GM12878 (cell line): ENCODE data around the gene IL1RAPL1. TPM values are rescaled to one million over a fixed set of nuclear protein-coding genes. Genes with fewer than 3 reads are reported as not detected.

Source experiments
- ASH2L ChIP-seq: fragments of 300-600, 200-600 bp; sonication (generic); IDR thresholded peaks from 2 replicates; pipeline ENCODE4 v1.6.1; 2017; ENCODE audit warnings: low read depth, mild to moderate bottlenecking, borderline replicate concordance
- CEBPB ChIP-seq, 2 experiments: fragments of 150-350 bp in 1 of 2; IDR thresholded peaks; 2 replicates each; pipeline ENCODE4 v1.6.1; 2012 to 2014; ENCODE audit warnings: low read depth in 2 of 2, low read length in 2 of 2, borderline replicate concordance in 1 of 2, inconsistent platforms in 1 of 2
- CREB1 ChIP-seq: IDR thresholded peaks from 2 replicates; pipeline ENCODE4 v1.6.1; 2012; ENCODE audit warnings: low read depth, mild to moderate bottlenecking, inconsistent platforms
- GABPA ChIP-seq: IDR thresholded peaks from 2 replicates; pipeline ENCODE4 v1.6.1; 2014; ENCODE audit warnings: antibody characterized with exemption, low read depth, mild to moderate bottlenecking, inconsistent platforms
- KAT2A ChIP-seq: conservative IDR thresholded peaks from 2 replicates; pipeline ENCODE4 v1.6.1; 2011; ENCODE audit warnings: low read depth, low read length; ENCODE audit not compliant: control insufficient read depth
- MTA2 ChIP-seq: fragments of 450-650 bp; IDR thresholded peaks from 2 replicates; pipeline ENCODE4 v1.6.1; 2016; ENCODE audit warnings: low read depth, mild to moderate bottlenecking, moderate library complexity
- MTA3 ChIP-seq: IDR thresholded peaks from 2 replicates; pipeline ENCODE4 v1.6.1; 2012; ENCODE audit warnings: low read length, inconsistent platforms, borderline replicate concordance
- YBX1 ChIP-seq: fragments of 450-650 bp; IDR thresholded peaks from 2 replicates; pipeline ENCODE4 v1.6.1; 2016; ENCODE audit warnings: antibody characterized with exemption
- polyA plus RNA-seq, 11 experiments: library from polyadenylated mRNA; depleted of rRNA in 4 of 11; unstranded in 6 of 11; stranded (reverse) in 5 of 11; fragments of >200 nt; fragmentation: Nextera tagmentation in 4 of 11; fragmentation: Illumina TruSeq in 1 of 11; extraction: Ambion mirVana in 4 of 11; extraction: Trizol in 1 of 11; gene quantifications; 1 replicate in 1 of 11; 2 replicates in 10 of 11; pipeline versions ENCODE4 v1.2.1 to v1.2.3, GENCODE V29; 2011 to 2016; ENCODE audit warnings: inconsistent platforms in 2 of 11, missing spikeins in 2 of 11, low read depth in 1 of 11
- total RNA-seq, 4 experiments: library from RNA; depleted of rRNA in 3 of 4; stranded (reverse); fragments of >200 nt in 3 of 4; fragmentation: Illumina TruSeq in 1 of 4; extraction: Trizol in 1 of 4; gene quantifications; 2 replicates each; pipeline versions ENCODE4 v1.2.1 to v1.2.3, GENCODE V29; 2013 to 2021
- TF ChIP-seq, protein P1 (sequence below): fragments of 450-650 bp; formaldehyde crosslinking; IDR thresholded peaks from 2 replicates; pipeline ENCODE4 v1.4.0; 2022; ENCODE audit warnings: mild to moderate bottlenecking, moderate library complexity
- TF ChIP-seq, protein P2 (sequence below): fragments of 450-650 bp; IDR thresholded peaks from 2 replicates; pipeline ENCODE4 v1.6.1; 2014; ENCODE audit warnings: mild to moderate bottlenecking

IL1RAPL1 gene
- total and polyA plus RNA-seq, 10 of the 15 experiments (the other 5 are each of a cell fraction or from before 2014, with no cell fraction given): not detected

DNA sequence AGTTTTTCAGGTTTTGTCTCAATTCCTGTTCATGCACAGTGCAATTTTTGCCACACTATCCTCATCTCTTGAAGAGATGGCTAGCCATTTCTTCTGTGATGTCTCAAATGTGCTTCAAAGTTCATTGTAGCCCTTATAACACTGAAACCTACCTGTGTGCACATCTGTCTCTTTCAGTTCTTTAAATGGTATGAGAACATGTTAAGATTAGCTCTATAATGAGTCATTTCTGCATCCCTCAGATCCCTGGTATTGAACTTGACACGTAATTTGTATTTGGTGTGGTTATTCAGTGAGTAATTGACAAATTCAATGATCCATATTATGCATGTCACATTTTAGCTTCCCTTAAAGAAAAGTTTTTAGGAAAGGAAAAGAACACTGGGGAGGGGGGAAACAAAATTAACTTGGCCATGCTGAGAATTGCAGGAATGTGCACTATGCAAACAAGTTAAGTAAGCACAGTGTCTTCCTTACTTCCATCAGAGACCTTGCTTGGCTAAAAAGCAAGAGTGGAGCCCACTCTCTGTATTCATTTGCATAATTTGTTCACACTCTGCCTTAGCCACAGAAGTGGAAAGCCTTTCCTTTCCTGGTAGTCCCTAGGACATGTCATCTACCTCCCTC, 968.3 kb downstream of the IL1RAPL1 start (continued):
- TF ChIP-seq, protein P1, sequence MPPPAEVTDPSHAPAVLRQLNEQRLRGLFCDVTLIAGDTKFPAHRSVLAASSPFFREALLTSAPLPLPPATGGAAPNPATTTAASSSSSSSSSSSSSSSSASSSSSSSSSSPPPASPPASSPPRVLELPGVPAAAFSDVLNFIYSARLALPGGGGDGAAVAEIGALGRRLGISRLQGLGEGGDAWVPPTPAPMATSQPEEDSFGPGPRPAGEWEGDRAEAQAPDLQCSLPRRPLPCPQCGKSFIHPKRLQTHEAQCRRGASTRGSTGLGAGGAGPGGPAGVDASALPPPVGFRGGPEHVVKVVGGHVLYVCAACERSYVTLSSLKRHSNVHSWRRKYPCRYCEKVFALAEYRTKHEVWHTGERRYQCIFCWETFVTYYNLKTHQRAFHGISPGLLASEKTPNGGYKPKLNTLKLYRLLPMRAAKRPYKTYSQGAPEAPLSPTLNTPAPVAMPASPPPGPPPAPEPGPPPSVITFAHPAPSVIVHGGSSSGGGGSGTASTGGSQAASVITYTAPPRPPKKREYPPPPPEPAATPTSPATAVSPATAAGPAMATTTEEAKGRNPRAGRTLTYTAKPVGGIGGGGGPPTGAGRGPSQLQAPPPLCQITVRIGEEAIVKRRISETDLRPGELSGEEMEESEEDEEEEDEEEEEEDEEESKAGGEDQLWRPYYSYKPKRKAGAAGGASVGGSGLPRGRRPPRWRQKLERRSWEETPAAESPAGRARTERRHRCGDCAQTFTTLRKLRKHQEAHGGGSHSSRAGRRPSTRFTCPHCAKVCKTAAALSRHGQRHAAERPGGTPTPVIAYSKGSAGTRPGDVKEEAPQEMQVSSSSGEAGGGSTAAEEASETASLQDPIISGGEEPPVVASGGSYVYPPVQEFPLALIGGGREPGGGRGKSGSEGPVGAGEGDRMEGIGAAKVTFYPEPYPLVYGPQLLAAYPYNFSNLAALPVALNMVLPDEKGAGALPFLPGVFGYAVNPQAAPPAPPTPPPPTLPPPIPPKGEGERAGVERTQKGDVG (CRISPR knock-in tag): no peak
- TF ChIP-seq MTA3: peak; percentile 100
- peak in 1 of 2 experiments; percentile 98; a peak in 2 of 4 replicates for TF ChIP-seq CEBPB (IDR thresholded peaks at IDR 0.05; ENCODE audit: borderline replicate concordance in 1 of 2, low read depth in 2 of 2, low read length in 2 of 2)
- peak; percentile 100 for TF ChIP-seq MTA2
- peak; percentile 73 for TF ChIP-seq GABPA
- TF ChIP-seq CREB1: peak; percentile 82
- TF ChIP-seq ASH2L: 0 out of 2 replicates have a peak, but pooled peaks have one; percentile 55
- TF ChIP-seq, protein P2, sequence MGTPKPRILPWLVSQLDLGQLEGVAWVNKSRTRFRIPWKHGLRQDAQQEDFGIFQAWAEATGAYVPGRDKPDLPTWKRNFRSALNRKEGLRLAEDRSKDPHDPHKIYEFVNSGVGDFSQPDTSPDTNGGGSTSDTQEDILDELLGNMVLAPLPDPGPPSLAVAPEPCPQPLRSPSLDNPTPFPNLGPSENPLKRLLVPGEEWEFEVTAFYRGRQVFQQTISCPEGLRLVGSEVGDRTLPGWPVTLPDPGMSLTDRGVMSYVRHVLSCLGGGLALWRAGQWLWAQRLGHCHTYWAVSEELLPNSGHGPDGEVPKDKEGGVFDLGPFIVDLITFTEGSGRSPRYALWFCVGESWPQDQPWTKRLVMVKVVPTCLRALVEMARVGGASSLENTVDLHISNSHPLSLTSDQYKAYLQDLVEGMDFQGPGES: no peak
- TF ChIP-seq YBX1: no peak
- TF ChIP-seq KAT2A: no peak
